AG09319 (cell line): ENCODE data around the gene LTB.

Experiments
- DNase-seq: peaks from one replicate; pipeline ENCODE4 v3.0.0-alpha.2; 2010; ENCODE audit warnings: low read depth; ENCODE audit errors: extremely low read depth
- TF ChIP-seq, protein P1 (sequence below): IDR thresholded peaks from 2 replicates; pipeline ENCODE4 v1.5.1; 2011; ENCODE audit warnings: low read depth, mild to moderate bottlenecking, inconsistent platforms, low read length, moderate library complexity

Gene LTB

DNA sequence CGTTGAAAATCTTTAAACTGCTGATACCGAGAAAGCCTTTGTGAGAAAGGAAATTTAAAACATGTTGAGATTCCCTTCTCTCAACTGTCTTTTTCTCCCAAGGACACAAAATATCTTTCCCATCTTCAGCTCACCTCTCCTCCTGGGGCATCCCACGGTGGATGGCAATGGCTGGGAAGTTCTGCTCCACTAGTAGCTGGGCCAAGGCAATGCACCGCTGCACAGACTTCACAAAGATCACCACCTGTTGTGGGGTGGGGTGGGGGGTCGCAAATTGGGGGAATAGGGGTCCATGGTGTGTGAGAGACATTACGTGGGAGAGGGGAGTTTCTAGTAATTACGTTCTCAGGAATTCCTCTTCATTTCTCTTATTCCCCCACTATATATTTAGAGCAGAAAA, 51.1 kb downstream of the LTB start:
- TF ChIP-seq, protein P1, sequence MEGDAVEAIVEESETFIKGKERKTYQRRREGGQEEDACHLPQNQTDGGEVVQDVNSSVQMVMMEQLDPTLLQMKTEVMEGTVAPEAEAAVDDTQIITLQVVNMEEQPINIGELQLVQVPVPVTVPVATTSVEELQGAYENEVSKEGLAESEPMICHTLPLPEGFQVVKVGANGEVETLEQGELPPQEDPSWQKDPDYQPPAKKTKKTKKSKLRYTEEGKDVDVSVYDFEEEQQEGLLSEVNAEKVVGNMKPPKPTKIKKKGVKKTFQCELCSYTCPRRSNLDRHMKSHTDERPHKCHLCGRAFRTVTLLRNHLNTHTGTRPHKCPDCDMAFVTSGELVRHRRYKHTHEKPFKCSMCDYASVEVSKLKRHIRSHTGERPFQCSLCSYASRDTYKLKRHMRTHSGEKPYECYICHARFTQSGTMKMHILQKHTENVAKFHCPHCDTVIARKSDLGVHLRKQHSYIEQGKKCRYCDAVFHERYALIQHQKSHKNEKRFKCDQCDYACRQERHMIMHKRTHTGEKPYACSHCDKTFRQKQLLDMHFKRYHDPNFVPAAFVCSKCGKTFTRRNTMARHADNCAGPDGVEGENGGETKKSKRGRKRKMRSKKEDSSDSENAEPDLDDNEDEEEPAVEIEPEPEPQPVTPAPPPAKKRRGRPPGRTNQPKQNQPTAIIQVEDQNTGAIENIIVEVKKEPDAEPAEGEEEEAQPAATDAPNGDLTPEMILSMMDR, result no peak
- DNase-seq, result no peak

DNA sequence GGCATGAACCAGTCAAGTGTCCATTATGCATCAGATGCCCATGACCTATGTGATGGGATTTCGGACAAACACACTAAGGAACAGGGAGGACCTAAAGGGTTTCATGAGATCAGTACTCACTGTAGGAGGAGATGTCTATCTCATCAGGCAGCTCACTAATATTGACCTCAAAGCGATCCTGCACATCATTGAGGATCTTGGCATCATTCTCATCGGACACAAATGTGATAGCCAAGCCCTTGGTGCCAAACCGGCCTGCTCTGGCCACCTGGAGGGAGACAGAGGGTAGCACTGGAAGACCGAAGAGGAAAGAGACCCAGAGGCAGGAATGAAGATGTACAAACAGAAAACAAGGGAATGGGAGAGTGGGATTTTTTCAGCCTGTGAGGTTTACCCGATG, 51.6 kb downstream of the LTB start:
- TF ChIP-seq, protein P1, result no peak
- no peak for DNase-seq
